GM12872 (cell line): ENCODE data around the gene MAP3K6.

Source experiments
- CTCF ChIP-seq: IDR thresholded peaks from 3 replicates; pipeline ENCODE4 v1.5.1; 2011; ENCODE audit warnings: low read depth, mild to moderate bottlenecking, low read length, moderate library complexity; ENCODE audit not compliant: insufficient read depth

MAP3K6 gene

DNA sequence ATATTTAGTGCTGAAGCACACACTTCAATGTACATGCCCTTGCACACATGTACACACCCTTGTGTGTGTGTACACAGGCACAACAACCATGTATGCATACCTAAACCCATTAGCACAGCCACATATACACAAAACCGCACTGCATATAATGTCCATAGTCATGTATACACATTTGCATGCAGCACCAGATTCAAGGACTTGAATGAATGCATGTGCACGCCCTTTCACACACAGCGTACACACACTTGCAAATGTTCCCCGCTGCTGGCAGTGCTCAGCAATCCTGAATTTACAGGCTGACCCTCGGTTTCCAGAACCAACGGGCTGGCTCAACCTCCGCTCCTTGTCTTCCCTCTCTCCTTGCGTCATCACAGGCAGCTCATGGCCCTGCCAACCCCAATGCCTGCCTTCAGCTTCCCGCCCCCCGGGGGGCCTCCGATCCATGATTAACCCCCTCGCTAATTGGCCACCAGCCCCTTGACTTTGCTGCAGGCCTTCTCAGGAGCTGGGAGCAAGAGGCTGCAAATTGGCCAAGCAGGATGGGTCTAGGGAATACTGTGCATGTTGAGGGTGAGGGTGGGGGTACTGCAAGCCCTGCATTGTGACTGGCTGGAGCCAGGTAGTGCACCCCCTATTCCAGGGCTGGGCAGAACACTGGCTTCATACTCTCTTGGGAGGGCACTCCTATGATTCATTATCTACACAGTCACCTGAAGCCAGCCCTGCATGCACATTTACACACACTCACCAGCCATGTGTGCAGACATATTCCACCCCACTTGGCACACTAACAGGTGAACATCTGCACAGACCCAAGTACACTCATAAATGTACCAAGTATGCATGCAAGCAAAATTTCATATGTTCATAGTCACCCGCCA, 33.6 kb upstream of the MAP3K6 start:
- no peak for TF ChIP-seq CTCF

DNA sequence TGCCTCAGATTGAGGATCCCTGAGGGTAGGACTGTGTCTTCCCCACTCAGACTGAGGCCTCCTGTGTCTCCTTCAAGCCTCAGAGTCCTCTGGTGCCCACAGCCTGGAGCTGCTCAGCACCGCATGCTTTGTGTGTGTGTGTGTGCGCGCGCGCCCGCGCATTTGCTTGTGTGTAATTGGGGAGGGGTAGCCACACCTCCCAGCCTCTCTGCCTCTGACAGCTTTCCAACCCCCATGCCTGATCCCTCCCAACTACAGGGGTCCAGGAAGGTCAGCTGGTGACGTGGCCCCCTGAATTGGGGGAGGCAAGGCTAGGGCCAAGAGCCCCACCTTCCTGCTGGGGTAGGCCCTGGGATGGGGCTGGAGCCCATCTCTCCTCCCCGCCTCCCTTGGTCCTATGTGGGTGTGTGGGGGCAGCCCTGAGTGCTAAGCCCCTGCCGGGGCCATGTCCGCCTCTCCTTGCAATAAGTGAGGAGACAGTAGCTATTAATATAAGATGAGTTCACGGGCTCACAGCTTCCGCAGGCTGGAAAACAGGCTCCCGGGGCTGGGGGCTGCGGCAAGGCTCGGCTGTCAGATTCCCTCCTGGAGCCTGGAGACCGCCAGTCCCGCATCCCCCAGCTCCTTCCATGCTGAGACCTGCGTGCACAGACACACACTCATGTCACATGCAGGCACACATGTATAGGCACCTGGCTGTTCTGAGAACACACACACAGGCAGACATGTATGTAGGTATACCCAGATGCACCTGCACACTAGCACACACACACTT, 32.7 kb upstream of the MAP3K6 start:
- no peak for TF ChIP-seq CTCF

GRCh38 chr1:27398405-27399149, 31.8 kb upstream of the MAP3K6 start:
- TF ChIP-seq CTCF: no peak

- TF ChIP-seq CTCF: no peak
Observed at GRCh38 chr1:27397749-27398148, 31.0 kb upstream of the MAP3K6 start.

DNA sequence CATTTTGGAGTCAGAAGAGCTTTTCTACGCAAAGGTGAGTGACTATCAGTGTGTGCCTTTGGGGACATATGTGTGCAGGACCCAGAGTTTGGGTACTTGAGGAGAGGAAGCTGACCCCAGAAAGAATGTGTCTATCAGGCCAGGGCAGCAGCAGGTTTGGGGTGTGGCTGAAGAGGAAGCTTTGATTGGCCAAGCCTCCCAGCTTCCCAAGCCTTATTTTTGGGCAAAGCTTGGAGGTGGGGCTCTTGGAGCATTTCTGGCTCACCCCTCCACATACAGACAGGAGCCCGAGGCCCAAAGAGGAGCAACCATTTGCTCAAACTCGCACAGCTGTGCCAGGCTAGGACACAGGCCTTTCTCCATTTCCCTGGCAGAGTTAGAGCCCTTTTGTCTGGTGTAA, 30.3 kb upstream of the MAP3K6 start:
- TF ChIP-seq CTCF: no peak

GRCh38 chr1:27395441-27396195, 28.9 kb upstream of the MAP3K6 start:
- TF ChIP-seq CTCF: peak; percentile 92
